K562 (cell line): ENCODE data around the gene EZH2. TPM values are rescaled to one million over a fixed set of nuclear protein-coding genes. Genes with fewer than 3 reads are reported as not detected.

Experiments
- FOXK2 ChIP-seq, 2 experiments: fragments of 450-650 bp; IDR thresholded peaks in 1 of 2; conservative IDR thresholded peaks in 1 of 2; 2 replicates each; pipeline ENCODE4 v1.6.1; 2016; ENCODE audit warnings: low read depth in 2 of 2, mild to moderate bottlenecking in 1 of 2
- MEIS2 ChIP-seq: fragments of 450-650 bp; IDR thresholded peaks from 2 replicates; pipeline ENCODE4 v1.6.1; 2014; ENCODE audit warnings: mild to moderate bottlenecking; ENCODE audit not compliant: partially characterized antibody
- NCOA6 ChIP-seq: fragments of 450-650 bp; IDR thresholded peaks from 2 replicates; pipeline ENCODE4 v1.6.1; 2017; ENCODE audit warnings: mild to moderate bottlenecking
- NFE2L1 ChIP-seq: fragments of 450-650 bp; IDR thresholded peaks from 2 replicates; pipeline ENCODE4 v1.6.1; 2016; ENCODE audit warnings: missing genetic modification characterization, low read depth, mild to moderate bottlenecking, missing compliant biosample characterization, moderate library complexity, borderline replicate concordance
- YY1 ChIP-seq, 3 experiments: IDR thresholded peaks; 2 replicates each; pipeline ENCODE4 v1.6.1; 2011; ENCODE audit warnings: low read length in 2 of 3, mild to moderate bottlenecking in 2 of 3, moderate library complexity in 2 of 3, borderline replicate concordance in 1 of 3, control low read depth in 1 of 3, low read depth in 1 of 3; ENCODE audit not compliant: insufficient read depth in 3 of 3, insufficient replicate concordance in 2 of 3, control insufficient read depth in 1 of 3, insufficient read length in 1 of 3; ENCODE audit errors: extremely low read depth in 1 of 3
- ZFX ChIP-seq: sonication (generic); formaldehyde crosslinking; IDR thresholded peaks from 2 replicates; pipeline ENCODE4 v1.8.0; 2022; ENCODE audit warnings: mild to moderate bottlenecking, missing genetic modification reagents, moderate library complexity
- ZNF699 ChIP-seq: fragments of 250-450 bp; sonication (Bioruptor Pico); IDR thresholded peaks from 2 replicates; pipeline ENCODE4 v1.8.0; 2021; ENCODE audit warnings: mild to moderate bottlenecking, moderate library complexity; ENCODE audit not compliant: insufficient replicate concordance
- polyA plus RNA-seq, 8 experiments: library from polyadenylated mRNA; depleted of rRNA in 4 of 8; stranded (reverse) in 5 of 8; unstranded in 3 of 8; fragments of >200 nt; fragmentation: Nextera tagmentation in 2 of 8; fragmentation: Illumina TruSeq in 1 of 8; extraction: Ambion mirVana in 2 of 8; extraction: Trizol in 1 of 8; gene quantifications; 2 replicates each; pipeline versions ENCODE4 v1.2.1 to v1.2.3, GENCODE V29; 2011 to 2014; ENCODE audit warnings: inconsistent platforms in 1 of 8, missing spikeins in 1 of 8
- total RNA-seq, 7 experiments: library from RNA; depleted of rRNA in 6 of 7; stranded (reverse); fragments of >200 nt in 6 of 7; fragmentation: Illumina TruSeq in 2 of 7; extraction: Trizol in 2 of 7; gene quantifications; 2 replicates each; pipeline versions ENCODE4 v1.2.1 to v1.2.3, GENCODE V29; 2011 to 2021; ENCODE audit warnings: low replicate concordance in 1 of 7
- TF ChIP-seq, protein P1 (sequence below), 2 experiments: fragments of 450-650 bp; IDR thresholded peaks; 2 replicates each; pipeline ENCODE4 v1.6.1; 2016
- TF ChIP-seq, protein P2 (sequence below): fragments of 150-350 bp; IDR thresholded peaks from 2 replicates; pipeline ENCODE4 v1.6.1; 2014; ENCODE audit warnings: low read depth, mild to moderate bottlenecking, low read length, borderline replicate concordance
- TF ChIP-seq, protein P3 (sequence below), 2 experiments: IDR thresholded peaks; 2 replicates each; pipeline ENCODE4 v1.6.1; 2012; ENCODE audit warnings: improper control_type of control experiment in 2 of 2, low read depth in 2 of 2, low read length in 2 of 2, borderline replicate concordance in 1 of 2
- TF ChIP-seq, protein P4 (sequence below): fragments of 450-650 bp; IDR thresholded peaks from 2 replicates; pipeline ENCODE4 v1.6.1; 2017; ENCODE audit warnings: mild to moderate bottlenecking, moderate library complexity
- TF ChIP-seq, protein P5 (sequence below): fragments of 250-450 bp; sonication (Bioruptor Pico); IDR thresholded peaks from 2 replicates; pipeline ENCODE4 v1.9.0; 2021; ENCODE audit warnings: mild to moderate bottlenecking
- TF ChIP-seq, protein P6 (sequence below): fragments of 250-450 bp; sonication (Bioruptor Pico); IDR thresholded peaks from 2 replicates; pipeline ENCODE4 v1.8.0; 2022; ENCODE audit warnings: moderate library complexity, mild to moderate bottlenecking, inconsistent platforms

EZH2 gene
- total and polyA plus RNA-seq, 9 of the 15 experiments (the other 6 are each of a cell fraction or from before 2014, with no cell fraction given) = 48.7 to 175 (median 98.6) TPM

DNA sequence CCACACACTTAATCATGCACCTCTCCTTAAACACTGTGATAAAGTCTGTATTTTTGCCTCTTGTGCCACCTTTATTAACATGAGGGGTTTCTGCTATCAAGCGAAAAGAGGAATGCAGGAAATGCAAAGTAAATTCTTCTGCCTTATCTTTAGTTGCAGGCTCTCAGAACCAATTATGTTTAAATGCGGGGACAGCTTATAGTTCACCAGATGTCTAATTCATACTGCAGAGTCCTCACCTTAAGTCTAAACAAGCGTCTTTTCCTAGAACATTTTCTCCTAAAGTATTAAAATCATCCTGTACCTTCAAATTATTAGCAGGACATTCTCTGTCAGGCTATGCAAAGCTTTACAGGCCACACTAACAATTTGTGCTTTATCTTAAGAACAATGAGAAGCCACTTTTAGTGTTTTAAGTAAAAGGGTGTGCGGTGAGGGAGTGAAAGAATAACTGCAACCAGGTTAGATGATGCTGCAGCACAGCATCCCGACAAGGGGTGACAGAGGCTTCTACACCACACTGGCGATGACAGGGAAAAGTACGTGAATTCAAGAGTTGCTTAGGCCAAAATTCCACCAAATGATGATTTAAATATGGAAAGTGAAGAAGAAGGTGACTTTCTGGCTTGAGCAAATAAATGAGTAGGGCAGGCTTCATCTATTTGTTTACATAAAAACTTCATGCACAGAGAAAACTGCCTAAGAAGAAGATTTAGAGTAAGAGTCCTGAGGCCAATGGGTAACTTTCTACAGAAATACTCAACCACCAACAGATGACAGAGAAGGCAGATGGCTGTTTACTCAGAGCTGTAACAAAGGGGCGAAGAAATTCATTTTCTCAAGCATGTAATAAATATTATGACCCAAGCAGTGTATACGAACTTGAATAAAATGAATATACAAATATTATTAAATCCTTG is 36.0 kb downstream of the EZH2 start (continued):
- TF ChIP-seq, protein P1, sequence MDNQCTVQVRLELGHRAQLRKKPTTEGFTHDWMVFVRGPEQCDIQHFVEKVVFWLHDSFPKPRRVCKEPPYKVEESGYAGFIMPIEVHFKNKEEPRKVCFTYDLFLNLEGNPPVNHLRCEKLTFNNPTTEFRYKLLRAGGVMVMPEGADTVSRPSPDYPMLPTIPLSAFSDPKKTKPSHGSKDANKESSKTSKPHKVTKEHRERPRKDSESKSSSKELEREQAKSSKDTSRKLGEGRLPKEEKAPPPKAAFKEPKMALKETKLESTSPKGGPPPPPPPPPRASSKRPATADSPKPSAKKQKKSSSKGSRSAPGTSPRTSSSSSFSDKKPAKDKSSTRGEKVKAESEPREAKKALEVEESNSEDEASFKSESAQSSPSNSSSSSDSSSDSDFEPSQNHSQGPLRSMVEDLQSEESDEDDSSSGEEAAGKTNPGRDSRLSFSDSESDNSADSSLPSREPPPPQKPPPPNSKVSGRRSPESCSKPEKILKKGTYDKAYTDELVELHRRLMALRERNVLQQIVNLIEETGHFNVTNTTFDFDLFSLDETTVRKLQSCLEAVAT (IDR thresholded peaks at IDR 0.05) = no peak
- TF ChIP-seq NFE2L1 (no peak), YY1 (IDR thresholded peaks at IDR 0.05; ENCODE audit: borderline replicate concordance in 1 of 3, control insufficient read depth in 1 of 3, extremely low read depth in 1 of 3, insufficient read depth in 3 of 3, insufficient read length in 1 of 3, insufficient replicate concordance in 2 of 3, low read depth in 1 of 3, low read length in 2 of 3) (no peak), FOXK2 (conservative IDR thresholded peaks at IDR 0.05 in 1 of 2, IDR thresholded peaks at IDR 0.05 in 1 of 2; ENCODE audit: low read depth in 2 of 2) (0 out of 4 replicates have a peak, but pooled peaks of 1 of the 2 experiments have one; percentile 34), MEIS2 (peak; percentile 75), NCOA6 (no peak), ZFX (CRISPR knock-in tag) (no peak), ZNF699 (CRISPR knock-in tag) (no peak)
- TF ChIP-seq, protein P2, sequence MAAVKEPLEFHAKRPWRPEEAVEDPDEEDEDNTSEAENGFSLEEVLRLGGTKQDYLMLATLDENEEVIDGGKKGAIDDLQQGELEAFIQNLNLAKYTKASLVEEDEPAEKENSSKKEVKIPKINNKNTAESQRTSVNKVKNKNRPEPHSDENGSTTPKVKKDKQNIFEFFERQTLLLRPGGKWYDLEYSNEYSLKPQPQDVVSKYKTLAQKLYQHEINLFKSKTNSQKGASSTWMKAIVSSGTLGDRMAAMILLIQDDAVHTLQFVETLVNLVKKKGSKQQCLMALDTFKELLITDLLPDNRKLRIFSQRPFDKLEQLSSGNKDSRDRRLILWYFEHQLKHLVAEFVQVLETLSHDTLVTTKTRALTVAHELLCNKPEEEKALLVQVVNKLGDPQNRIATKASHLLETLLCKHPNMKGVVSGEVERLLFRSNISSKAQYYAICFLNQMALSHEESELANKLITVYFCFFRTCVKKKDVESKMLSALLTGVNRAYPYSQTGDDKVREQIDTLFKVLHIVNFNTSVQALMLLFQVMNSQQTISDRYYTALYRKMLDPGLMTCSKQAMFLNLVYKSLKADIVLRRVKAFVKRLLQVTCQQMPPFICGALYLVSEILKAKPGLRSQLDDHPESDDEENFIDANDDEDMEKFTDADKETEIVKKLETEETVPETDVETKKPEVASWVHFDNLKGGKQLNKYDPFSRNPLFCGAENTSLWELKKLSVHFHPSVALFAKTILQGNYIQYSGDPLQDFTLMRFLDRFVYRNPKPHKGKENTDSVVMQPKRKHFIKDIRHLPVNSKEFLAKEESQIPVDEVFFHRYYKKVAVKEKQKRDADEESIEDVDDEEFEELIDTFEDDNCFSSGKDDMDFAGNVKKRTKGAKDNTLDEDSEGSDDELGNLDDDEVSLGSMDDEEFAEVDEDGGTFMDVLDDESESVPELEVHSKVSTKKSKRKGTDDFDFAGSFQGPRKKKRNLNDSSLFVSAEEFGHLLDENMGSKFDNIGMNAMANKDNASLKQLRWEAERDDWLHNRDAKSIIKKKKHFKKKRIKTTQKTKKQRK = no peak
- TF ChIP-seq, protein P3, sequence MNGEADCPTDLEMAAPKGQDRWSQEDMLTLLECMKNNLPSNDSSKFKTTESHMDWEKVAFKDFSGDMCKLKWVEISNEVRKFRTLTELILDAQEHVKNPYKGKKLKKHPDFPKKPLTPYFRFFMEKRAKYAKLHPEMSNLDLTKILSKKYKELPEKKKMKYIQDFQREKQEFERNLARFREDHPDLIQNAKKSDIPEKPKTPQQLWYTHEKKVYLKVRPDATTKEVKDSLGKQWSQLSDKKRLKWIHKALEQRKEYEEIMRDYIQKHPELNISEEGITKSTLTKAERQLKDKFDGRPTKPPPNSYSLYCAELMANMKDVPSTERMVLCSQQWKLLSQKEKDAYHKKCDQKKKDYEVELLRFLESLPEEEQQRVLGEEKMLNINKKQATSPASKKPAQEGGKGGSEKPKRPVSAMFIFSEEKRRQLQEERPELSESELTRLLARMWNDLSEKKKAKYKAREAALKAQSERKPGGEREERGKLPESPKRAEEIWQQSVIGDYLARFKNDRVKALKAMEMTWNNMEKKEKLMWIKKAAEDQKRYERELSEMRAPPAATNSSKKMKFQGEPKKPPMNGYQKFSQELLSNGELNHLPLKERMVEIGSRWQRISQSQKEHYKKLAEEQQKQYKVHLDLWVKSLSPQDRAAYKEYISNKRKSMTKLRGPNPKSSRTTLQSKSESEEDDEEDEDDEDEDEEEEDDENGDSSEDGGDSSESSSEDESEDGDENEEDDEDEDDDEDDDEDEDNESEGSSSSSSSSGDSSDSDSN (IDR thresholded peaks at IDR 0.05; ENCODE audit: borderline replicate concordance in 1 of 2, low read depth in 2 of 2, low read length in 2 of 2) = no peak
- TF ChIP-seq, protein P4, sequence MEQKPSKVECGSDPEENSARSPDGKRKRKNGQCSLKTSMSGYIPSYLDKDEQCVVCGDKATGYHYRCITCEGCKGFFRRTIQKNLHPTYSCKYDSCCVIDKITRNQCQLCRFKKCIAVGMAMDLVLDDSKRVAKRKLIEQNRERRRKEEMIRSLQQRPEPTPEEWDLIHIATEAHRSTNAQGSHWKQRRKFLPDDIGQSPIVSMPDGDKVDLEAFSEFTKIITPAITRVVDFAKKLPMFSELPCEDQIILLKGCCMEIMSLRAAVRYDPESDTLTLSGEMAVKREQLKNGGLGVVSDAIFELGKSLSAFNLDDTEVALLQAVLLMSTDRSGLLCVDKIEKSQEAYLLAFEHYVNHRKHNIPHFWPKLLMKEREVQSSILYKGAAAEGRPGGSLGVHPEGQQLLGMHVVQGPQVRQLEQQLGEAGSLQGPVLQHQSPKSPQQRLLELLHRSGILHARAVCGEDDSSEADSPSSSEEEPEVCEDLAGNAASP = no peak
- TF ChIP-seq, protein P5, sequence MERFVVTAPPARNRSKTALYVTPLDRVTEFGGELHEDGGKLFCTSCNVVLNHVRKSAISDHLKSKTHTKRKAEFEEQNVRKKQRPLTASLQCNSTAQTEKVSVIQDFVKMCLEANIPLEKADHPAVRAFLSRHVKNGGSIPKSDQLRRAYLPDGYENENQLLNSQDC (CRISPR knock-in tag) = no peak
- TF ChIP-seq, protein P6, sequence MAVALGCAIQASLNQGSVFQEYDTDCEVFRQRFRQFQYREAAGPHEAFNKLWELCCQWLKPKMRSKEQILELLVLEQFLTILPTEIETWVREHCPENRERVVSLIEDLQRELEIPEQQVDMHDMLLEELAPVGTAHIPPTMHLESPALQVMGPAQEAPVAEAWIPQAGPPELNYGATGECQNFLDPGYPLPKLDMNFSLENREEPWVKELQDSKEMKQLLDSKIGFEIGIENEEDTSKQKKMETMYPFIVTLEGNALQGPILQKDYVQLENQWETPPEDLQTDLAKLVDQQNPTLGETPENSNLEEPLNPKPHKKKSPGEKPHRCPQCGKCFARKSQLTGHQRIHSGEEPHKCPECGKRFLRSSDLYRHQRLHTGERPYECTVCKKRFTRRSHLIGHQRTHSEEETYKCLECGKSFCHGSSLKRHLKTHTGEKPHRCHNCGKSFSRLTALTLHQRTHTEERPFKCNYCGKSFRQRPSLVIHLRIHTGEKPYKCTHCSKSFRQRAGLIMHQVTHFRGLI = no peak
